Activated T-helper 17 cell treated with anti-CD3 and anti-CD28 coated beads, Interleukin-2, amount 50 U/mL, for 72 hours (primary cell): ENCODE measurements around the gene LAIR2. TPM values are rescaled to one million over a fixed set of nuclear protein-coding genes. Genes with fewer than 3 reads are reported as not detected.
"Not testable (repeated sequence)": the region's sequence is repeated elsewhere in the genome, so short reads cannot be mapped to it uniquely, and the experiment has no call there.

Experiments used
- ATAC-seq: fragments of 150-1000 bp; cut with Tn5 transposase; replicated peaks from 2 replicates; pipeline ENCODE4 v1.10.0; 2021; ENCODE audit warnings: mild to moderate bottlenecking, moderate library complexity
- H3K27ac Mint-ChIP-seq: one replicate; pipeline ENCODE4 v1.8.0; 2022; ENCODE audit warnings: mixed read lengths
- H3K27me3 Mint-ChIP-seq: one replicate; pipeline ENCODE4 v1.8.0; 2022; ENCODE audit warnings: mixed read lengths
- H3K36me3 Mint-ChIP-seq: one replicate; pipeline ENCODE4 v1.8.0; 2022; ENCODE audit warnings: low read depth, mild to moderate bottlenecking, mixed read lengths
- H3K4me1 Mint-ChIP-seq: one replicate; pipeline ENCODE4 v1.8.0; 2022; ENCODE audit warnings: mixed read lengths
- H3K4me3 Mint-ChIP-seq: one replicate; pipeline ENCODE4 v1.8.0; 2022; ENCODE audit warnings: mild to moderate bottlenecking, mixed read lengths
- H3K9me3 Mint-ChIP-seq: one replicate; pipeline ENCODE4 v1.8.0; 2022; ENCODE audit warnings: mixed read lengths
- total RNA-seq, 2 donors: library from RNA; stranded (reverse); gene quantifications; one replicate each; pipeline ENCODE4 v1.2.3, GENCODE V29; 2022

LAIR2 gene
- total RNA-seq, 2 donors from 2014 or later, result 0.66 TPM; not detected in 1

GRCh38 chr19:54462047-54462654 lies 40.5 kb upstream of the LAIR2 start:
- ATAC-seq, result no peak
- H3K4me3 Mint-ChIP-seq, result peak overlapping the region; percentile 89
- no peaks in the 10 kb centered on the region for H3K27me3 Mint-ChIP-seq
- peaks cover 23% of the 10 kb centered on the region for H3K4me1 Mint-ChIP-seq
- peak overlapping the region; percentile 63 for H3K27ac Mint-ChIP-seq
- no peaks in the 10 kb centered on the region for H3K9me3 Mint-ChIP-seq
- peaks cover 59% of the 10 kb centered on the region for H3K36me3 Mint-ChIP-seq

GRCh38 chr19:54462655-54463530 lies 39.7 kb upstream of the LAIR2 start:
- peak overlapping the region; percentile 89 for H3K4me3 Mint-ChIP-seq
- H3K27ac Mint-ChIP-seq, result peak overlapping the region; percentile 97
- H3K4me1 Mint-ChIP-seq, result peaks cover 23% of the 10 kb centered on the region
- no peaks in the 10 kb centered on the region for H3K9me3 Mint-ChIP-seq
- ATAC-seq, result peak; percentile 21
- H3K36me3 Mint-ChIP-seq, result peaks cover 52% of the 10 kb centered on the region
- no peaks in the 10 kb centered on the region for H3K27me3 Mint-ChIP-seq

GRCh38 chr19:54463531-54464043 lies 39.0 kb upstream of the LAIR2 start, which contains the start of gene LENG9:
Gene LENG9, minus strand, starts transcription at chr19:54463778. Its CDS starts 252 bp downstream, at chr19:54463526.
- H3K9me3 Mint-ChIP-seq, result no peaks in the 10 kb centered on the region
- peaks cover 6% of the 10 kb centered on the region for H3K27me3 Mint-ChIP-seq
- peak; percentile 75 for ATAC-seq
- H3K4me3 Mint-ChIP-seq, result peak within 1 kb of the TSS; percentile 89
- peak within 1 kb of the TSS; percentile 97 for H3K27ac Mint-ChIP-seq
- H3K4me1 Mint-ChIP-seq, result peaks cover 19% of the 10 kb centered on the region
- peaks cover 45% of the 10 kb centered on the region for H3K36me3 Mint-ChIP-seq

GRCh38 chr19:54464044-54464629 lies 38.5 kb upstream of the LAIR2 start:
- Mint-ChIP-seq H3K4me3 (peak overlapping the region; percentile 89), H3K9me3 (no peaks in the 10 kb centered on the region)

GRCh38 chr19:54464630-54465425 lies 37.8 kb upstream of the LAIR2 start:
- Mint-ChIP-seq H3K4me1 (peaks cover 8% of the 10 kb centered on the region), H3K27me3 (peaks cover 15% of the 10 kb centered on the region), H3K27ac (peak overlapping the region; percentile 97), H3K36me3 (peaks cover 33% of the 10 kb centered on the region), H3K4me3 (peak overlapping the region; percentile 89), H3K9me3 (no peaks in the 10 kb centered on the region)
- ATAC-seq, result peak; percentile 57

More at GRCh38 chr19:54464044-54464629, 38.5 kb upstream of the LAIR2 start:
- peaks cover 10% of the 10 kb centered on the region for H3K27me3 Mint-ChIP-seq
- peaks cover 13% of the 10 kb centered on the region for H3K4me1 Mint-ChIP-seq
- peak overlapping the region; percentile 97 for H3K27ac Mint-ChIP-seq
- peaks cover 39% of the 10 kb centered on the region for H3K36me3 Mint-ChIP-seq
- ATAC-seq, result peak; percentile 71

GRCh38 chr19:54465426-54466109 lies 37.1 kb upstream of the LAIR2 start:
- Mint-ChIP-seq H3K27me3 (peaks cover 23% of the 10 kb centered on the region), H3K4me1 (peaks cover 7% of the 10 kb centered on the region), H3K36me3 (peaks cover 29% of the 10 kb centered on the region), H3K9me3 (no peaks in the 10 kb centered on the region), H3K27ac (peak overlapping the region; percentile 74), H3K4me3 (peak overlapping the region; percentile 62)
- no peak for ATAC-seq

- not testable (repeated sequence) for H3K9me3 Mint-ChIP-seq, ATAC-seq, H3K4me1 Mint-ChIP-seq
- peaks cover 26% of the 10 kb centered on the region for H3K27me3 Mint-ChIP-seq
- peak overlapping the region; percentile 62 for H3K4me3 Mint-ChIP-seq
- peaks cover 24% of the 10 kb centered on the region for H3K36me3 Mint-ChIP-seq
- peak overlapping the region; percentile 74 for H3K27ac Mint-ChIP-seq
These were observed 36.5 kb upstream of the LAIR2 start for GRCh38 chr19:54466110-54466480.

- Mint-ChIP-seq H3K27me3 (peaks cover 32% of the 10 kb centered on the region), H3K9me3 (no peaks in the 10 kb centered on the region), H3K36me3 (no peaks in the 10 kb centered on the region), H3K27ac (no peak overlapping the region), H3K4me3 (no peak overlapping the region), H3K4me1 (no peaks in the 10 kb centered on the region)
- no peak for ATAC-seq
These were observed 33.1 kb upstream of the LAIR2 start for GRCh38 chr19:54469496-54469934.

- no peaks in the 10 kb centered on the region for H3K36me3 Mint-ChIP-seq
- H3K4me3 Mint-ChIP-seq, result peak overlapping the region; percentile 38
- H3K4me1 Mint-ChIP-seq, result no peaks in the 10 kb centered on the region
These were observed 32.2 kb upstream of the LAIR2 start for GRCh38 chr19:54470276-54470887.

GRCh38 chr19:54470991-54471782 lies 31.4 kb upstream of the LAIR2 start:
- peak; percentile 54 for ATAC-seq
- Mint-ChIP-seq H3K9me3 (no peaks in the 10 kb centered on the region), H3K4me1 (no peaks in the 10 kb centered on the region), H3K27me3 (peaks cover 36% of the 10 kb centered on the region), H3K4me3 (peak overlapping the region; percentile 38), H3K36me3 (no peaks in the 10 kb centered on the region), H3K27ac (no peak overlapping the region)

More at GRCh38 chr19:54470276-54470887, 32.2 kb upstream of the LAIR2 start:
- H3K9me3 Mint-ChIP-seq, result no peaks in the 10 kb centered on the region
- H3K27ac Mint-ChIP-seq, result no peak overlapping the region
- ATAC-seq, result no peak
- H3K27me3 Mint-ChIP-seq, result peaks cover 36% of the 10 kb centered on the region

- no peak within 1 kb of the TSS for H3K27ac Mint-ChIP-seq
- no peak for ATAC-seq
- no peaks in the 10 kb centered on the region for H3K9me3 Mint-ChIP-seq
- peaks cover 42% of the 10 kb centered on the region for H3K27me3 Mint-ChIP-seq
- no peaks in the 10 kb centered on the region for H3K4me1 Mint-ChIP-seq
- H3K4me3 Mint-ChIP-seq, result no peak within 1 kb of the TSS
- H3K36me3 Mint-ChIP-seq, result no peaks in the 10 kb centered on the region
These were observed 29.4 kb upstream of the LAIR2 start, which contains the start of gene CDC42EP5 for GRCh38 chr19:54473071-54473891. Gene CDC42EP5, minus strand, starts transcription at chr19:54473296. Its CDS starts 7,749 bp downstream, at chr19:54465547.
